C4-2B (cell line): ENCODE measurements around the gene BMF.
"Not testable (repeated sequence)": the region's sequence is repeated elsewhere in the genome, so short reads cannot be mapped to it uniquely, and the experiment has no call there.

ENCODE experiments used
- H3K27ac ChIP-seq: fragments of 450-650 bp; 2 replicates; pipeline ENCODE4 v1.5.1; 2017
- CTCF ChIP-seq: fragments of 450-650 bp; conservative IDR thresholded peaks from 2 replicates; pipeline ENCODE4 v1.5.1; 2017; ENCODE audit warnings: mild to moderate bottlenecking
- ZFX ChIP-seq: fragments of 450-650 bp; IDR thresholded peaks from 2 replicates; pipeline ENCODE4 v1.6.1; 2017

BMF gene

GRCh38 chr15:40149339-40149738 lies 40.7 kb upstream of the BMF start:
- TF ChIP-seq ZFX: no peak
- no peak for TF ChIP-seq CTCF

DNA sequence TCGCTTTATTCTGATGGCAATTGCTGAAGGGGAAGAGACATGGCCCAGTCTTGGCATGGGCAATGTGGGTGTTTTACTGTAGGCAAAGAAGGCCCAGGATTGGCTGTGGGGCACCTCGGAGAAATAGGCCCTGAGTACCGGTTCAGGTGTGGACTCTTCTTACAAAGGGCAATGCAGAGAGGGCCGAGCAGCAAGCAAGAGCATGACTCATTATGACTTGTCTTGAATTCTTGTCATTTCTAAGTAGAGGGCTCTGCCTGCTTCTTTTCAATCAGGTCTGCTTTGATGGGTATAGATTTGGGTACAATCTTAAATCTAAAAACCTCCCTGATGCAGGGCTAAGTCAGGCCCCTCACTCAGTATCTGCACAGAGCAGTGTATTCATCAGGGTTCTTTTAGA lies 37.4 kb upstream of the BMF start:
- H3K27ac ChIP-seq: no peak overlapping the region
- TF ChIP-seq ZFX: no peak
- TF ChIP-seq CTCF: no peak

More at GRCh38 chr15:40149339-40149738, 40.7 kb upstream of the BMF start:
- H3K27ac ChIP-seq: no peak overlapping the region

GRCh38 chr15:40142428-40142827 lies 33.7 kb upstream of the BMF start:
- TF ChIP-seq ZFX: no peak
- TF ChIP-seq CTCF: no peak
- H3K27ac ChIP-seq: no peak overlapping the region

DNA sequence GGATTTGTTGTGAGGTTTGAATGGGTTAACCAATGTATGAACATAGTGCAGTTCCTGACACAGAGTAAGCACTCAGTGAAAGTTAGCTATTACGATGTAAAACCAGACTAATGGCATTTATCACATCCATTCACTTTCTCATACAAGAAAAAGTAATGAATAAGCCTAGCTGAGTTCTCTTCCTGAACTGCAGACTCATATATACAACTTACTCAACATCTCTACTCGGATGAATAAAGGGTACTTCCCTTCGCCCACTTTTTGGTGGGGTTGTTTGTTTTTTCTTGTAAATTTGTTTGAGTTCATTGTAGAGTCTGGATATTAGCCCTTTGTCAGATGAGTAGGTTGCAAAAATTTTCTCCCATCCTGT lies 29.5 kb upstream of the BMF start:
- H3K27ac ChIP-seq: not testable (repeated sequence)

DNA sequence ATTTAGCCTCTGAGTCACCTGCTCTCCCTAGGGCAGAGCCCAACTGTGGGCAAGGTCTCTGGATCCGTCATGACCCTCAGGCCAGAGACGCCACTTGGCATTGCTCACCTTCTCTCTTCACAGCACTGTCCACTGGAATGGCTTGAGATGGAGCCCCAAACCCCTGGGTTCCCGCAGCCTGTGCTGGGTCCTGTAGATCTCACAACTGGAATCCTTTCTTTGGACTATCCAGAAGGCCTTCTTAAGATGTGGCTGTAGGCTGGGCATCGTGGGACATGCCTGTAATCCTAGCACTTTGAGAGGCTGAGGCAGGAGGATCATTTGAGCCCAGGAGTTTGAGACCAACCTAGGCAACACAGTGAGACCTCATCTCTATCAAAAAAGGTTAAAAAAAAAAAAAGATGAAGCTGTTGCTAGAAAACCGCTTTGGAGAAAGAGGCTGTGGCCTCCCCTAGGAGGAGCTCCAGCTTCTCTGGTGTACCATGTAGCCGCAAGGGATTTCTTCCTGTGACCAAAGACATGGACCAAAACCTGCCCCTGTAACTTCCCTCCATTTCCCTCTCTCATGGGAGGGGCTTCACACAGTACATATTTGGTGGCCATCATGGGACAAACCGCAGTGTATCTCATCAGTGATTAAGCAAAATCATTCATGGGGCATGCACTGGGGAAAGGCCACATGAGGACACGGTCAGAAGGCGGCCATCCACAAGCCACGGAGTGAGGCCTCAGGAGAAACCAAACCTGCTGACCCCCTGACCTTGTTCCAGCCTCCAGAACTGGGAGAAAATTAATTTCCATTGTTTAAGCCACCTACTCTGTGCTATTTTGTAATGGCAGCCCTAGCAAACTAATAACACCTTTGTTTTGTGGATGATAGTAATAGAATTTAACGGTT lies 28.9 kb upstream of the BMF start:
- no peak overlapping the region for H3K27ac ChIP-seq
- TF ChIP-seq CTCF (no peak), ZFX (no peak)

DNA sequence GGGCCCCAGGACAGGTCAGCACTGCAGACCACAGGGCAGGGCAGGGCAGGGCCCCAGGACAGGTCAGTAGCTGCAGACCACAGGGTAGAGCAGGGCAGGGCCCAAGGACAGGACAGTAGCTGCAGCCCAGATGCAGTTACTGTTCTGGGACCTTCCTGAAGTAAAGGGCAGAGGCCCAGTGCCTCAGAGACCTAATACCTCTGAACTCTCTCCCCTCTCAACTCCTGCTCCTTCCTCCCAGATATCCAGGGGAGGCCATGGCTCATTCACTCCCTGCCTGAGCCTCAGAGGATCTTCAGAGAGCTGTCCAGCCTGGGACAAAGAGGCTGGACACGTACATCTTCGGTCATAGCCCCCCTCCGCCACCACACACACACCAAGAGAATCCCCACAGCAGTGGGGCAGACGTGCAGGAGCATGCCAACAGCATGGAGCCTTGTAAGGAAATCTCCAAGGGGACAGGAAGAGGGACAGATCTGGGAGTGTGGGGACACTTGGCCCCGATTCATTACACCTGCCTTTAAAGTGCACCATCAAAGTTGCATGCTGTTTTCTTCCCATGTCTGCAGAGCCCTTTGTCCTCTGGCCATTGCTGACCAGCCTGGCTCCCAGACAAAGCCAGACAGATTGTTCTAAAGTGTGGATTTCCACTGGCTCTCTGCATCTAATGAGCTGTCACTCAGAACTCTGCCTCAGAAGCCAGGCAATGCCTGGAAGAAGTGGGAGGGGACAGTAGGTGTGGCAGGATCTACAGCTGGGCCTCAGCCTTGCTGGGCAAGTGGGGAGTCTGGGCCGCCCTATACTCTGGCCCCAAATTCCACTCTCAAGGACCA lies 28.0 kb upstream of the BMF start:
- TF ChIP-seq ZFX (no peak), CTCF (no peak)
- H3K27ac ChIP-seq: no peak overlapping the region

DNA sequence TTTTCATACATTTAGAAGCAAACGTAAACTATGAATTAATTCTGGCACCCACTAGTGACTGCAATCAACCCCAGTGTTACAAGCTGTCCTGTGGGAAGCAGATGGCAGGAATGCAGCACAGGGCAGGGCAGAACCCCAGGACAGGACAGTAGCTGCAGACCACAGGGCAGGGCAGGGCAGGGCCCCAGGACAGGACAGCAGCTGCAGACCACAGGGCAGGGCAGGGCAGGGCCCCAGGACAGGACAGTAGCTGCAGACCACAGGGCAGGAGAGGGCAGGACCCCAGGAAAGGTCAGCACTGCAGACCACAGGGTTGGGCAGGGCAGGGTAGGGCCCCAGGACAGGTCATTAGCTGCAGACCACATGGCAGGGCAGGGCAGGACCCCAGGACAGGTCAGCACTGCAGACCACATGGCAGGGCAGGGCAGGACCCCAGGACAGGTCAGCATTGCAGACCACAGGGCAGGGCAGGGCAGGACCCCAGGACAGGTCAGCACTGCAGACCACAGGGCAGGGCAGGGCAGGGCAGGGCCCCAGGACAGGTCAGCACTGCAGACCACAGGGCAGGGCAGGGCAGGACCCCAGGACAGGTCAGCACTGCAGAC lies 27.3 kb upstream of the BMF start:
- not testable (repeated sequence) for H3K27ac ChIP-seq

DNA sequence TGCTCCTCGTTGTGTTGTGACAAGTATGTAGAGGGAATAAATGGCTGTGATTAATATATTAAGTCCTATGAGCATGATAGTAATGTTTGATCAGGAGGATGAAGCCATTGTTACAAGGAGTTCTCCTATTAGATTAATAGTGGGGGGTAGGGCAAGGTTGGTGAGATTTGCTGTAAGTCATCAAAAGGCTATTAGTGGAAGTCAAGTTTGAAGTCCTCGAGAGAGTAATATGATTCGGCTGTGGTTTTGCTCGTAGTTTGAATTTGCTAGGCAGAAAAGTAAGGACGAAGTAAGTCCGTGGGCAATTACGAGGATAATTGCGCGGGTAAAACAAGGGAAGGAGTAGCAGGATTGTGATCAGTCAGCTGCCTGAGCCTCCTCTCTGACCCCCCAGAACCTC lies 26.2 kb upstream of the BMF start:
- TF ChIP-seq CTCF (no peak), ZFX (no peak)
- no peak overlapping the region for H3K27ac ChIP-seq
